Cardiac fibroblast (primary cell): ENCODE results near the gene HINT2.
A peak's percentile ranks its signal among the peaks of the same experiment; 100 is the strongest.

Experiments
- DNase-seq, 2 donors: peaks; one replicate each; pipeline versions ENCODE4 v3.0.0 to v3.0.0-alpha.2; 2010; ENCODE audit warnings: low read depth in 2 of 2
- H3K4me3 ChIP-seq, 2 donors: replicated peaks in 1 of 2; 1 replicate in 1 of 2; 2 replicates in 1 of 2; pipeline ENCODE4 v1.5.1; 2011; ENCODE audit warnings: low read depth in 2 of 2, low read length in 2 of 2, mild to moderate bottlenecking in 2 of 2, moderate library complexity in 1 of 2
- CTCF ChIP-seq: IDR thresholded peaks from one replicate; pipeline ENCODE4 v1.5.1; 2011; ENCODE audit warnings: low read depth, mild to moderate bottlenecking, low read length, inconsistent platforms

Gene HINT2

DNA sequence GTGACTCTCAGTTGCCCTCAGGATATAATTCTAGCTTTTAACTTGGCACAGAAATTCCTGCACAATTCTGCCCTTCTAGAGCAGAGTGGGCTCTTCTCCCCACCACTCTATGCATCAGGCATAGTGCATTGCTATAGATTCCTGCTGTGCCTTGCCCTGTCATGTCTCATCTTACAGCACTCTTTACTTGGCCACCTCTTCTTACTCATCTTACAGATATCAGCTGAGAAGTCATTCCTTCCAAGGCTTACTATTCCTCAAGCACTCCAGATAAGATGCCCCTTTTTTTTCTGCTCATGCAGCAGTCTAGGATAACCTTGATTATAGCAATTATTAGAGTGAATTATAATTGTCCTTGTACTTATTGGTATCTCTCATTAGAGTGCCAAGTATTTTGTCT, 8.1 kb upstream of the HINT2 start:
- TF ChIP-seq CTCF: no peak

GRCh38 chr9:35820076-35820475, 5.2 kb upstream of the HINT2 start:
- no peak for TF ChIP-seq CTCF
- peak; percentile 62 to 72 for DNase-seq
- no peak overlapping the region for H3K4me3 ChIP-seq

More for the DNA sequence above, 8.1 kb upstream of the HINT2 start:
- no peak for DNase-seq
- no peak overlapping the region for H3K4me3 ChIP-seq

DNA sequence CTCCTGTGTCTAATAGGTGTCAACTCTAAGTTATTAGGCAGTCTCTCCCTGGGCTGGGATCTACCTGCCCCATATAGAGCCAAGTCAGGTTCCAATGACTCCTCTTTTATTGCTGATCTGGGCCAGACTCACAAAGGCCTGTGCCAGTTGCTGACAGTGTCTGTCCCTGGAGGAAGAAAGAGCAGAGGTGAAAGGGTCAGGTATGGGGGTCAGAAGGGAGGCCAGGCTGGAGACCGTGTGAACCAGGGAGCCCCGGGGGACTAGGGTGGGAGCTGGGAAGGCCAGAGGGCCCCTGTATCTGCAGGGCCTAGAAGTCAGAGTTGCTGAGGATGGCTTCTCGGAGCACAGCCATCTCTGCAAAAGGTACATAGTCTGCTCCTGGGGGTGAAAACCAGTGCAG, 3.5 kb upstream of the HINT2 start:
- DNase-seq: no peak
- no peak overlapping the region for H3K4me3 ChIP-seq
- no peak for TF ChIP-seq CTCF

DNA sequence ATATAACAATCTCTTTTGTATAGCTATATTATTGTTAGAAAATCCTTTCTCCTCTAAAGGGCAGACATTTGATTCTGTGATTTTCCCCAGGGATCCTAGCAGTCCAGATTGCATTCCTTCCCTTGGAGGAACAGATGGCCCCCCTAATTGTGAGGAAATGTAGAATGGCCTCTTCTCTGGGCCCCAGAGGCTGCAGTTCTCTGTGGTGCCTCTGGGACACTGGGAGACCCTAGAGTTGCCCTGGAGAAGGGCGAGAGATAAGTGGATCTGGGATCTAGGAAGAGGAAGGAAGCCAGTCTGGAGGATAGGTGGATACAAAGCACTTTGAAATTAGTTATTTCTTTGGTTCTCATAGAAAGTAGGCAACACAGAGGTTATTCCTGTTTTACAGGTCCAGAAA, 1.9 kb upstream of the HINT2 start:
- TF ChIP-seq CTCF: no peak
- H3K4me3 ChIP-seq: no peak overlapping the region
- DNase-seq: no peak

DNA sequence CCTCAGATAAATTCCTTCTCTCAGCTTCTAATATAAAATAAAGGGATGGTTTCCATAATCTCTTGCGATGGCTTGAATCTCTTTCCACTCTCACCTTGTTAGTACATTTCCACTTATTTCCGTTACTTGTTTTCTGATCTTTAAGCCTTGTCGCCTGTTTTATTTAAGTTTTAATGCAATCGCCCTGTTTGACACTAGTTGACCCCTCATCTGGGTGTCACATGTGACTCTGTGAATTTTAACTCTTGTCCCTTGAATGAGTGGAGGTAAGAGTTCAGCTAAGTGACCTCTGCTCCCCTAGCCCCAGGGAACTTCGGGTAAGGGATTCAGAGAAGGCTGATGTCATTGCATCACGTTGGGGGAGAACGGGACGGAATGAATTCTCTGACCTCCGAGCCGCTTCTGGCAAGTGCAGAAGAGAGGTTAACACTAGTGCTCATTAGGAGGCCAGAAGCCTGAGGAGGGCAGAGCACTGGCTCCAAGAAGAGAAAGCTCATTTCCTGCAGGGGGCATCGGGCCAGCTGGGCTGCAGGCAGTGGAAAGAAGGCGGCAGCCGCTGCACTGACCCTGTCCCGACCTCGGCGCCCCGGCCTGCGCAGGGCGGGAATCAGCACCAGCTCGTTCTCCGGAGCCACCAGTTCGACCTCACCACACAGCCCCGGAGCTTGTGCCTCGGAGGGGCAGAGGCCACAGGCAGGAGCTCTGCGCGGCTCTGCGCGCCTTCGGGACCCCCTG, 569 bp downstream of the HINT2 start:
- TF ChIP-seq CTCF: peak; percentile 43
- H3K4me3 ChIP-seq: peak overlapping the region; percentile 83 to 87
- DNase-seq: peak; percentile 62 to 75

DNA sequence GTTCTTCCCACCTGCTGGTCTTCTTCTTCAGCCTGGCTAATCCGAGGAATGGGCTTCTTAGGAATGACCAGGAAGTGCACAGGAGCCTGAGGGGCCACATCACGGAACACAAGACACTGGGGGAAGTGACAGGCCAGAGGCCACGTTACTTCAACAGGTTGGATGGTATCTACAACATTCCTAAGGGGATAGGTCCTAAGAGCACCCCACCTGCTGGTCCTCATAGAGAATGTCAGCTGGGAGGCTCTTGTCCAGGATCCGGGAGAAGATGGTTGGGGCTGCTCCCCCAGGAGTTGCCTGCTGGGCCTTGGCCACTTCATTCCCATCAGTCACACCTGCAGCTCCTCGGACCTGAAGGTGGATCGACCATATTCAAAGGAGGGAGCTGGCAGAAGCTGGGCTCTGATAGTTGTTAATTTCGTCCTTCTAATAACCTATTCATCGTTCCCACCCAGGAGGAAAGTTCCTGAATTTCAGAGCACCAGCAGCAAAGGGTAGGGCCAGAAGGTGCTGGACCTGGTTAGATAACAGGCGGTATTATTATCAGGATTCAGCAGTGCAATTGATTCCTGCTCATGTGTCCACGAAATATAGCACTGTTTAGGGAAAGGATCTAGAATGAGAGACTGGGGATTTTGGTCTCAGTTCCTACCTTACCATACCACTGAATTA, 1.3 kb downstream of the HINT2 start:
- TF ChIP-seq CTCF: peak; percentile 35
- peak; percentile 28 to 54 for DNase-seq
- no peak overlapping the region for H3K4me3 ChIP-seq
